Adipose tissue (tissue), 3 donors: ENCODE results near the gene CDH16. TPM values are rescaled to one million over a fixed set of nuclear protein-coding genes. Genes with fewer than 3 reads are reported as not detected.
"Not testable (repeated sequence)": the region's sequence is repeated elsewhere in the genome, so short reads cannot be mapped to it uniquely, and the experiment has no call there.

Source experiments
- H3K27ac ChIP-seq: one replicate; pipeline ENCODE4 v1.5.1; 2013; ENCODE audit warnings: low read depth, low read length
- whole genome bisulfite sequencing, 3 donors: extraction: QIAGEN DNeasy Blood & Tissue Kit; methylation state at CpG; one replicate each; pipeline ENCODE4 v1.1.7; 2013; 5-methylcytosine and 5-hydroxymethylcytosine counted together
- polyA plus RNA-seq, 3 donors: library from polyadenylated mRNA; stranded (reverse); fragments of 200-250 nt; gene quantifications; one replicate each; pipeline ENCODE4 v1.2.3, GENCODE V29; 2013
- donor health status: healthy with polysubstance abuse.
- donor health status: Bipolar disorder and iron deficiency.
- donor health status: healthy.

Gene CDH16
- polyA plus RNA-seq, 3 donors, result not detected

DNA sequence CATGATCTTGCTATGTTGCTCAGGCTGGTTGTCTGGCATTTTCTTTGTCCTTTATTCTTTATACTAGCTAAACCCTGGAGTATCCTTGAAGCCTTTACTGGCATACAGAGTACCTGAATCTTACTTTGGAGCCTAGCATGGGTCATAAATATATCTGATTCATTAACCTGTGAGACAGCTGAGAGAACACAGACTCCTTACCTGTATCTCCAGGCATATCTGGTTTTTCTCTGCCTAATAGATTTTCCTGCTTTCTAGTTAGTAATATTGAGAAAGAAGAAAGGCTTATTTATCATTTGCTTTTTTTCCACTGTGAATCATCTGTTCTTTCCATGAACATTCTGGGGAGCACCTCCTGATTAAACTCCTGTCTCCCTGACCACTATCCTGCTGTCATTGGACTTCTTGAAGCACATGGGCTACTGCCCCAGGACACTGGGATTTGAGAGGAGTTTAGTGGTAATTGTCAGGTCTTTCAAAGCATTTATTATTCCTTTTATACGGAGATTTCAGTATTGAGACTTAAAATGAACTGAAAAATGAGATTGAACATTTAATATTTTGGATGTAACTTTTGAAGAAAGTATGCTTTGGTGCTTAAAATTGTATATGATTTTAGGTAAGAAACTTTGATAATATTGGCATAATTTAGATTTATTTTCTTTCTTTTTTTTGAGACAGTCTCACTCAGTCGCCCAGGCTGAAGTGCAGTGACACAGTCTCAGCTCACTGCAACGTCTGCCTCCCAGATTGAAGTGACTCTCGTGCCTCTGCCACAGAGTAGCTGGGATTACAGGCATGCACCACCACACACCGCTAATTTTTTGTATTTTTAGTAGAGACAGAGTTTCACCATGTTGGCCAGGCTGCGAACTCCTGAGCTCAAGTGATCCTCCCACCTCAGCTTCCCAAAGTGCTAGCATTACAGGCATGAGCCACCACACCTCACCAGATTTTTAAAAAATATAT lies 29.8 kb downstream of the CDH16 start:
- no peak overlapping the region for H3K27ac ChIP-seq
- WGBS, 3 donors, result 90 to 95% (median 94%) methylated on average over 6 of the region's 6 CpGs

DNA sequence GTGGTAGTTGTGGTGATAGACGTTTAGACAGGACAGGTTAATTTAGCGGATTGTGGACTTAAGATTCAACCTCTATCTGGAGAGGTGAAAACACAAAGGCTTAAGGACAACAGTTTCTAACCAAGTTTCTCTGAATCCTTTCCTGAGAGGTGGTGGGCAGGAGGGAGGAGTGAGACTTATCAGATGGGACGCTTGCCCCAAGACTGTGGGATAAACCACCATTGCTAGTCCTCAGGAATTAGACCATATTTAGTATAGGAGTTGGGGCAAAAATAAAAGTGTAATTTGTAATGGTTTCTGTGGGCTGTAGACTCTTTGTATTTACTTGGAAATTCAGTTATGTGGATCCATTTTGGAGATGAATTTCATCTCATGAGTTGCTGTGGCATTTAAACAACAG lies 31.8 kb downstream of the CDH16 start:
- no peak overlapping the region for H3K27ac ChIP-seq
- WGBS, 3 donors, result 71 to 77% (median 76%) methylated on average over 3 of the region's 3 CpGs

DNA sequence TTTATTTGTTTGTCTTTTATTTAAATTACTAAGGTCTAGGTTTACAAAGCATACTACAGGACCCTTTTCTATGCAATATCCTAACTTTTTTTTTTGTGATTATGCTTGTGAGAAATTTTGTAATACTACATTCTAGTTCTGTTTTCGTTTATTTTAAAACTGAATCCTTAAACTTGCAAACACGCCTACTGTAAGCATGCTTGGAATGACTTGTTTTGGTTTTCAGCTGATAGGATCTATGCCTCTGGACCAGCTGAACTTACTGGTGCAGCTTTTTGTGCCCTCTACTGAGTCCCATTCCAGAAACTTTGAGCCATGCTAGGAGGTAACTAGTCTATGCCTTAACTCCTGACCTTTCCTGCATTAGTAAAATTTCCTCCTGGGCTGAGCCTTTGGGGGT lies 32.4 kb downstream of the CDH16 start:
- WGBS, 3 donors, result 69 to 77% (median 76%) methylated on average over 2 of the region's 2 CpGs

DNA sequence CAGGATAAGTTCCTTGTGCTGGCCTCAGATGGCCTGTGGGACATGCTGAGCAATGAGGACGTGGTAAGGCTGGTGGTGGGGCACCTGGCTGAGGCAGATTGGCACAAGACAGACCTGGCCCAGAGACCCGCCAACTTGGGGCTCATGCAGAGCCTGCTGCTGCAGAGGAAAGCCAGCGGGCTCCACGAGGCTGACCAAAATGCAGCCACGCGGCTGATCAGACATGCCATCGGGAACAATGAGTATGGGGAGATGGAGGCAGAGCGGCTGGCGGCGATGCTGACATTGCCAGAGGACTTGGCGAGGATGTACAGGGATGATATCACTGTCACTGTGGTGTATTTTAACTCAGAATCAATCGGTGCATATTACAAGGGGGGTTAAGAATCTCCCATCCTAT lies 33.2 kb downstream of the CDH16 start:
- WGBS, 3 donors, result 86 to 91% (median 90%) methylated on average over 12 of the region's 12 CpGs
- no peak overlapping the region for H3K27ac ChIP-seq

More for the DNA sequence above, 32.4 kb downstream of the CDH16 start:
- H3K27ac ChIP-seq, result no peak overlapping the region

DNA sequence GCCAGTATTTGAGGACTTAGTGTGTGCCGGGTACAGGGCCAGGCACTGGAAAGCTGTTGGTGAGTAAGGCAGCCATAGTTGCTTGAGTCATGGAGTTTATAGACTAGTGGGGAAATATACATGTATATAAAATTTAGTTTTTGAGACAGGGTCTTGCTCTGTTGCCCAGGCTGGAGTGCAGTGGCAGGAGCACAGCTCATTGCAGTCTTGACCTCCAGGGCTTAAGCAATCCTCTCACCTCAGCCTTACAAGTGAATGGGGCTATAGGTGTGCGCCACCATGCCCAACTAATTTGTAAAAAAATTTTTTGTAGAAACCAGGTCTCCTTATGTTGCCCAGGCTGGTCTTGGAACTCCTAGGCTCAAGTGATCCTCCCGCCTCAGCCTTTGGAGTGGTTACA lies 36.0 kb downstream of the CDH16 start:
- H3K27ac ChIP-seq, result no peak overlapping the region
- WGBS, 3 donors, result 98 to 99% (median 98%) methylated on average over 3 of the region's 3 CpGs

DNA sequence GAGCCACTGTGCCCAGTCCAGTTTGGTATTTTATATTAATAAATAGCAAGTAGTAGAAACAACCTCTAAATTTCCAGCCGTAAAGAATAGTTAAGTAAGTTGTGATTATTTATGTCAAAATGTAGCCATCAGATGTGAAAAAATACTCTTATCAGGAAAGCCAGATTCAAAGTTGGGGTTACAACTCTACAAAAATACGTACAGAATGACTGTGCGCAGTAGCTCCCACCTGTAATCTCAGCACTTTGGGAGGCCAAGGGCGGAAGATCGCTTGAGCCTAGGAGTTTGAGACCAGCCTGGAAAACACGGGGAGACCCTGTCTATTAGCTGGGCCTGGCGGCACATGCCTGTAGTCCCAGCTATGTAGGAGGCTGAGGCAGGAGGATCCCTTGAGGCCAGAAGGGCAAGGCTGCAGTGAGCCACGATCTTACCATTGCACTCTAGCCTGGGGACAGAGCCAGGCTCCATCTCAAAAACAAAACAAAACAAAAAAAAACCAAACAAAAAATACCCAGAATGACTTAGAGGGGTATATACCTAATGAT lies 36.6 kb downstream of the CDH16 start:
- no peak overlapping the region for H3K27ac ChIP-seq
- 88 to 90% (median 90%) methylated on average over 8 of the region's 8 CpGs for WGBS, 3 donors

DNA sequence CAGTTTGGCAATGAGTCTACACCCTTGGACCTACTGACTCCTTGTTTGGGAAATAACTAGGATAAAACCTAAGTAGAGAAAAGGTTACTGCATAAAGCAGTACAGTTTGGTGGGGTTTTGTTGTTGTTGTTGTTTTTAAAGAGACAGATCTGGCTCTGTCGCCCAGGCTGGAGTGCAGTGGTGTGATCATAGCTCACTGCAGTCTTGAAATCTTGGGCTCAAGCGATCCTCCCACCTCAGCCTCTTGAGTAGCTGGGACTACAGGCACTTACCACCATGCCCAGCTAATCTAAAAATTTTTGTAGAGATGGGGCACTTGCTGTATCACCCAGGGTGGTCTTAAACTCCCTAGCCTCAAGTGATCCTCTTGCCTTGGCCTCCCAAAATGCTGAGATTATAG lies 37.1 kb downstream of the CDH16 start:
- WGBS, 3 donors, result 53 to 79% (median 58%) methylated on average over 2 of the region's 2 CpGs
- H3K27ac ChIP-seq, result no peak overlapping the region

DNA sequence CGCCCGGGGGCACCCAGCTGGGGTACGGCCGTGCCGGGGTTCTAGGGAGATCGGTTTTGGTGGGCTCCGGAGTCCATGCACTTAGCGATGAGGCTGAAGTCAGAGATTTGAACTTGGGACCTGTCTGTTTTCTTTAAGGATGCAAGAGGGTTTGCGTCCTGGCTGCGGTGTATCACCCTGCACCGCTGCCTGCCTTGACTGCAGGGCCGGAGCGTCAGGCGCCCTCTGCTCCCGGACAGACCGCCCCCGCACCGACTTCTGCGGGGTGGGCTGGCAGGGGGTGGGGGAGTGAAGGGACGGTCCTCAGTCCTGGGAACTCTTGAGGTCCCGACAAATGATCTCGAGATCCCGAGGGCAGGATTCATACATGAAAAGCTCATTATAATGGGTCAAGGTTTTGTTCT lies 37.7 kb downstream of the CDH16 start:
- 0 to 4% (median 3%) methylated on average over 23 of the region's 23 CpGs for whole genome bisulfite sequencing, 3 donors
- no peak overlapping the region for H3K27ac ChIP-seq

DNA sequence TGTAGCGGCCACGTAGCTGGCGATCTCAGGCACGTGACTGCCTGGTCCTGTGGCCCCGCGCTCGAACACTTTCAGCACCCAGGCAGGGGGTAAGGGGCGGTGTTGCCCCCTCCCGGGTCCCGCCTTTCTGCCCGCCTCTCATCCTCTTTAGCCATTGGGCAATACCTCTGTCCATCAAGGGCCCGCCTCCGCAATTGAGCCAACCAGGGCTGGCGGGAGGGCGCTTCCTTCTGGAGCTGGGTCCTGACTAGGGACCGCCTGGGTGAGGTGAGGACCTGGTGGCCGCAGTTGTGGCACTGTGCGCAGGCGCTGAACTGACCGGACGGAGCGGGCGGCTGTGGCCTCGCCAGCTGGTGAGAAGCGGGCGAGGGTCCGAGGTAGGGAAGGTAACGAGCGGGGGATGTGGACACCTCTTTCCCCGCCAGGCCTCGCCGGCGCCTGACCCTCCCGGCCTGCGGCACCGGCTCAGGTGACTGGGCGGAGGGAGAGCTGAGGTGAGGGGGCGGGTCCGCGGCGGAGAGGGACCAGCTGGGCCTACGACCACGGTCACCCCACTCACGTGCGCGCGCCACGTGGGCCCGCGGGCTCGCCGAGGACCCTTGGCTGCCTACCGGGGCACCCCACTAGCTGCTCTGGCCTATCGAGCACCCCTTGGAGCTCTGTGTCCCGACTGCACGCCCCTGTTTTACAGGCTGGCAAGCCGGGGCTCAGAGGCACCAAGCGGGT lies 38.2 kb downstream of the CDH16 start, which contains the start of gene PDP2:
TSS of gene PDP2 (plus strand) at position 228 of the 726 bp plus-strand sequence. CDS start 3,770 bp downstream, outside the sequence.
- H3K27ac ChIP-seq, result no peak within 1 kb of the TSS
- WGBS, 3 donors, result 0 to 1% (median 1%) methylated on average over 54 to 58 of the region's 58 CpGs

DNA sequence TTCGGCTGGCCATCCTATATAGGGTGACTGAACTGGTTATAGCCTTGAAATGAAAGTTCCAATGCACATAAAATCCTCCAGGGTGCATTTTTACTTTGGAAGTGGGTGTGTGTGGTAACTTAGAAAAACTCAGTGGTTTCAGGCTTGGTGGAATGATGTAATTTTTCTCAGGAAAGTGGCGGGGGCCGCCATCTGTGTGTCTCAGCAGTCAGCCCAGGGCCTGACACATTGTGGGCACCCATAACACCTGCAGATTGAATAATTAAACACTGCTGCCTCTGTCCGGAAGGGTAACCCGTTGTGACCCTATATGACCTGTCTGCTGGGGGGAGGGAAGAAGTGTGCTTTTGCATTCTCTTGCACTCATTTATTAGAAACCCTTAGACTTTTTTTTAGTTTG lies 40.6 kb downstream of the CDH16 start:
- 21 to 37% (median 36%) methylated on average over 5 of the region's 5 CpGs for WGBS, 3 donors
- no peak overlapping the region for H3K27ac ChIP-seq

DNA sequence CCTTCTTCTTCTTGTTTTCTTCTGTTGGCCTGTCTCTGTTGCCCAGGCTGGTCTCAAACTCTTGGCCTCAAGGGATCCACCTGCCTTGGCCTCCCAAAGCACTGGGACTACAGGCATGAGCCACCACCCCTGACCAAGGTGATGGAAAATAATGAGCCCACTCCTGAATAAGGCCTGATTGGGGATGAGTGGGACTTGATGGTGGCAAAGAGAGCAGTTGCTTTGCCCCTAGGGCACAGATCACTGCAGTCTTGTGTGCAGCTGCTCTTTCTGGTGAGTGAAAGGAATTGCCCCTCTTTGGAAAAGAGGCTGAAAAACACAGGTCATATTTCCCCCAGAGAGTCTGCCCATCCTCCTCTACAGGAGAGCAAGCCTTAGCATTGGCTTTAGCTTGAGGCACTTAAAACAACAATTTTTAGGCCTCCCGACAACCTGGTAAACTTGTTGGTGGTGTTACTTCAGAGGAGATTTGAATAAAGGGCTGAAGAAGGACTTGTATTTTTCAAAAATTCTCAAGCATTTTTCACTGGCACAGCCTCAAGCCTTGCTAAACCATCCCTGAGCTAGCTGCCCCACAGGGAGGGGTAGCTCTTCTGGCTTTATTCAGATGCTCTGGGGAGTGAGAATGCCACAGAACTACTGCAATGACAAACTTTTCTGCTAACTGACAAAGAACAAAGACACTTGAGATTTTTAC lies 44.5 kb downstream of the CDH16 start:
- 59 to 85% (median 77%) methylated on average over 1 of the region's 1 CpG for WGBS, 3 donors

DNA sequence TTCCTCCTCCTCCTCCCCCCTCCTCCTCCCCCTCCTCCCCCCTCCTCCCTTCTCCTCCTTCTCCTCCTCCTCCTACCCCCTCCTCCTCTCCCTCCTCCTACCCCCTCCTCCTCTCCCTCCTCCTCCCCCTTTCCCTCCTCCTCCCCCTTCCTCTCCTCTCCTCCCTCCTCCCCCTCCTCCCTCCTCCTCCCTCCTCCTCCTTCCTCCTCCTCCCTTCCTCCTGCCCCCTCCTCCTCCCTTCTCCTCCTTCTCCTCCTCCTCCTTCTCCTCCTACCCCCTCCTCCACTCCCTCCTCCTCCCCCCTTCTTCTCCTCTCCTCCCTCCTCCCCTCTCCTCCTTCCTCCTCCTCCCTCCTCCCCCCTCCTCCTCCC lies 45.0 kb downstream of the CDH16 start:
- no peak overlapping the region for H3K27ac ChIP-seq

More for the DNA sequence above, 44.5 kb downstream of the CDH16 start:
- H3K27ac ChIP-seq, result no peak overlapping the region

DNA sequence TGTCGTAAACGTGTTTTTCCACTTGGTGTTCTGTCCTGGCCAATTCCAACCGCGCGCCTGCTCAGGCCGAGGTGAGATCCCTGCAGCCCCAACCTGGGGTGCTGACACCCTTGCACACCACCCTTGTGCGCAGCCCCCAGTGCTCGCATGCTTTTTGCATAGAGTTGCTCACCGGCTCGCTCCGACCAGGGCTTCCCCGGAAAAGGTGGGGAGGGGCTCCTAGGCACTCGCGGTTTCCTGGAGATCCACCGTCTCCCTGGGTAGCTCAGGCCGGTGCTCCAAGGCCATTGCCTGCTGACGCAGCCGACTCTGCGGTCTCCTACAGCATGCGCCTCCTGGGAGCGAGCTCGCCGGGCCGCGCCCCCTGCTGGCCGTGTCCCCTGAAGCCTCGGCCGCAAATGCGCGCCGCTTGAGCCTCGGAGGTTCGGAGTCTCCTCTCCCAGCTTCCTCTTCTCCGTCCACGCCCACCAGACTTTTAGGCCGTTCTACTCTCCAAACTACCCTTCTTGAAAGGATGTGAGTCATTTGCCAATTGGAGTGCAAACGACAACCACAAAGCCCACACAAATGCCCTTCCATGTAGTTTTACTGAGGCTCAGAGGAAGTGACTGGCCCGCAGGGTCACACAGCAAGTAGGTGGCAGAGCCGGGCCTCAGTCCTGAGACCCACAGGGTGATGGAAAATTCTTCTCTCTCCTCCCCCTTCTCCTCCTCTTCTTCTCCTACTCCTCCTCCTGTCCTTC lies 45.6 kb downstream of the CDH16 start:
- H3K27ac ChIP-seq, result no peak overlapping the region
- 2 to 4% (median 3%) methylated on average over 39 of the region's 39 CpGs for WGBS, 3 donors

DNA sequence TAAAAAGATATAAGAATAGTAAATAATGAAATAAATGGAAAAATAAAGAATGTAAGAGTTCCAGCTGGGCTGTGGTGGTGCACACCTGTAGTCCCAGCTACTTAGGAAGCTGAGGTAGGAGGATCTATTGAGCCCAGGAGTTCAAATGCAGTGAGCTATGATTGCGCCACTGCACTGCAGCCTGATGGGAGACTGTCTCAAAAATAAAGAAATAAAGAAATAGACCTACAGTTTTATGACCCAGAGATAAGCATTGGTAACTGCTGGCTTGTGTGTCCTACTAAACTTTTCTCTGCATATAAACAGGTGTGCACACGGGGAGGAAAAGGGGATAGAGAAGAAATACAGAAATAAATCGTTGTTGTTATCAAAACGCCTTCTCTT lies 46.1 kb downstream of the CDH16 start:
- 44 to 51% (median 47%) methylated on average over 4 of the region's 4 CpGs for WGBS, 3 donors
- H3K27ac ChIP-seq, result no peak overlapping the region

DNA sequence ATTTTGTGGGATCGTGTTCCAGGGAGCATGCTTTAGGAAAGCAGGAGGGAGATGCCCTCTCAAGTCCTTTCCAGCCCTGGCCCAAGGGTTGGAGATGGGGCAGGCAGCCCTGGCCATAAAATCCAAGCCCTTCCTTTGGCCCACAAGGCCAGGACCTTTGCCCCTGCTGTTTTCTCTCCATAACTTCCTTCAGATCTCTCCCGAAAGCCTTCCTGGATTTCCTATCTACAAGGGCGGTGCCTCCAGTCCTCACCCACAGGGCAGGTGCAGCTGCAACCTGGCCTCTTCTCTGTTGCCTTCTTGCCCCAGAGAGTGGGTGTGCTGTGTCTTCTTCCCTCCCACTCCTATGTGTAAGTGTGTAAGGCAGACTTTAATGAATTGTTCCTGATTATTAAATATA lies 46.8 kb downstream of the CDH16 start:
- WGBS, 3 donors, result 60 to 85% (median 71%) methylated on average over 3 of the region's 3 CpGs
- H3K27ac ChIP-seq, result no peak overlapping the region

DNA sequence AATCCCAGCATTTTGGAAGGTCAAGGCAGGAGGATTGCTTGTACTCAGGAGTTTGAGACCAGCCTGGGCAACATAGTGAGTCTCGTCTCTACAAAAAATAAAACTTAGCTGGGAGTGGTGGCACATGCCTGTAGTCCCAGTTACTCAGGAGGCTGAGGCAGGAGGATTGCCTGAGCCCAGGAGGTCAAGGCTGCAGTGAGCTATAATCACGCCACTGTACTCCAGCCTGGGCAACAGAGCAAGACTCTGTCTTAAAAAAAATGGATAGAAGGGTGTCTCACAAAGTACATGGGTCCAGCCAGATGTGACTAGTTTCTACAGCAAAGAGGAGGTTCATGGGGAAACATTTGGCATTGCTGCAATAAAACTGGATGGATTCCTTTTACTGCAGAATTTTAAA lies 47.3 kb downstream of the CDH16 start:
- not testable (repeated sequence) for H3K27ac ChIP-seq
- 93 to 96% (median 96%) methylated on average over 2 of the region's 2 CpGs for WGBS, 3 donors

DNA sequence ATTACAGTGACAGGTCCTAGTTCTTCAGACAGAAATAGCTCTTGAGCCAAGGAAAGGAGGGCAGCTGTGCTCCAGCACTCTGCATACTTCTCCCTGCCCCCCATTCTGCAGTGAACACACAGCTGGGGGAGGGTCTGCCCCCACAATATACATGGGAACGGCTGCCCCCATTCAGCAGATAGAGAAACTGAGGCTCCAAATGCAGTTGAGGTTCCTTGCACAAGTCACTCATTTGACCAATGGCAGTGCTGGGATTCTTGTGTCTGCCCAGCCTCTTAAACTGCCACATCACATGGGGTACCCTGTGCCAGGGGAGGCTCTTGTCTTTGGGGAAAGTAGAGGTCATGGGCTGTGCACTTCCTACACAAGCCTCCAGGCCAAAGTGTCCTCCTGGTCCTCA lies 49.3 kb downstream of the CDH16 start:
- no peak overlapping the region for H3K27ac ChIP-seq
- WGBS, 3 donors, result 78 to 100% (median 97%) methylated on average over 1 of the region's 1 CpG

DNA sequence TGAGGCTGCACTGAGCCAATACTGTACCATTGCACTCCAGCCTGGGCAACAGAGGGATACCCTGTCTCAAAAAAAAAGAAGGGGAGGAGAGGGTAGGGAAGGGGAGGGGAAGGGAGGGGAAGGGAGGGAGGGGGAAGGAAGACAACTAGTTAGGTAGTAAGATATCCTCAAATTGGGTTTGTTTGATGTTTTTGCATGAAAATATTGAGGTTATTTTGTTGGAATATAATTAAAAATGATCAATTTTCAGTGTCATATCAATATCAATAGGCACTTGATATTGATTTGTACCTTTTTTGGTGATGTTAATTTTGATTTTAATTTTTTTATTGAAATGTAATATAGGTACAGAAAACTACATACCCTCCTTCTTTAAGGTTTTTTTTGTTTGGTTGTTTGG lies 55.0 kb downstream of the CDH16 start:
- H3K27ac ChIP-seq, result no peak overlapping the region
